Panc1 (cell line): Measurements from ENCODE around the gene UMAD1. TPM values are rescaled to one million over a fixed set of nuclear protein-coding genes. Genes with fewer than 3 reads are reported as not detected.

Experiments
- ATAC-seq: fragments of 200-7000 bp; cut with Tn5 transposase; 2 replicates; pipeline ENCODE4 v1.9.1; 2020; ENCODE audit warnings: mild to moderate bottlenecking, moderate library complexity
- BruUV-seq: library from RNA; stranded (reverse); fragments of 400-500 nt; replicated peaks from 2 replicates; lab custom pipeline; 2021; lab: Mats Ljungman, UMichigan
- CTCF ChIA-PET: fragments of 300-600 bp; sonication (Branson Sonifier 250); formaldehyde crosslinking; loops from one replicate; lab custom pipeline; 2022; ENCODE audit warnings: antibody characterized with exemption; lab: Charles Lee
- POLR2A ChIA-PET: fragments of 300-600 bp; sonication (Branson Sonifier 250); formaldehyde crosslinking; loops from one replicate; lab custom pipeline; 2022; ENCODE audit warnings: antibody characterized with exemption; lab: Charles Lee
- DNase-seq: peaks from one replicate; pipeline ENCODE4 v3.0.0-alpha.2; 2010; ENCODE audit warnings: low read depth, low spot score
- H3K27ac ChIP-seq: 2 replicates; pipeline ENCODE4 v1.5.1; 2011; ENCODE audit warnings: mild to moderate bottlenecking, low read length, inconsistent platforms
- H3K27me3 ChIP-seq: fragments of 200-500 bp; sonication (Bioruptor generic); 2 replicates; pipeline ENCODE4 v1.6.0; 2014; ENCODE audit warnings: low read length, inconsistent platforms; ENCODE audit not compliant: control insufficient read depth, insufficient read depth
- H3K36me3 ChIP-seq: fragments of 200-500 bp; sonication (Bioruptor generic); 2 replicates; pipeline ENCODE4 v1.5.1; 2014; ENCODE audit warnings: inconsistent platforms, mild to moderate bottlenecking, low read length, moderate library complexity; ENCODE audit not compliant: control insufficient read depth, insufficient read depth
- H3K4me1 ChIP-seq: 2 replicates; pipeline ENCODE4 v1.5.1; 2011; ENCODE audit warnings: inconsistent platforms, mild to moderate bottlenecking, low read length, moderate library complexity; ENCODE audit not compliant: control insufficient read depth, insufficient read depth
- H3K4me3 ChIP-seq, 2 experiments: 2 replicates each; pipeline ENCODE4 v1.5.1; 2011 to 2012; ENCODE audit warnings: low read depth in 2 of 2, low read length in 2 of 2, mild to moderate bottlenecking in 2 of 2, inconsistent platforms in 1 of 2, moderate library complexity in 1 of 2
- H3K9me3 ChIP-seq: fragments of 200-500 bp; sonication (Bioruptor generic); 2 replicates; pipeline ENCODE4 v1.5.1; 2014; ENCODE audit warnings: low read depth, mild to moderate bottlenecking, inconsistent platforms, low read length, moderate library complexity; ENCODE audit not compliant: control insufficient read depth, insufficient read depth
- CTCF ChIP-seq: fragments of 450-650 bp; IDR thresholded peaks from 2 replicates; pipeline ENCODE4 v1.5.1; 2017; ENCODE audit warnings: mild to moderate bottlenecking
- POLR2AphosphoS5 ChIP-seq: IDR thresholded peaks from 2 replicates; pipeline ENCODE4 v1.6.1; 2012; ENCODE audit warnings: mild to moderate bottlenecking, low read depth, low read length, moderate library complexity
- REST ChIP-seq, 2 experiments: IDR thresholded peaks; 2 replicates each; pipeline ENCODE4 v1.6.1; 2011 to 2012; ENCODE audit warnings: low read depth in 2 of 2, control low read depth in 1 of 2, low read length in 1 of 2, mild to moderate bottlenecking in 1 of 2, moderate library complexity in 1 of 2; ENCODE audit not compliant: insufficient read depth in 1 of 2
- SIN3A ChIP-seq: IDR thresholded peaks from 2 replicates; pipeline ENCODE4 v1.6.1; 2012; ENCODE audit warnings: low read depth, mild to moderate bottlenecking, low read length, moderate library complexity, borderline replicate concordance; ENCODE audit not compliant: insufficient read depth
- TCF7L2 ChIP-seq: IDR thresholded peaks from 2 replicates; pipeline ENCODE4 v1.6.1; 2011; ENCODE audit warnings: mild to moderate bottlenecking, low read depth, low read length, inconsistent platforms
- in situ Hi-C: cut with HindIII; loops from 2 replicates; pipeline ENCODE4 v1.10.0; 2016; ENCODE audit warnings: low sequenced_read_pairs, low pct_unique_long_range_greater_than_20kb
- intact Hi-C: fragments of 100-400 bp; cut with micrococcal nuclease; formaldehyde crosslinking; loops from one replicate; pipeline ENCODE4 v1.10.0; 2022; ENCODE audit not compliant: unreplicated experiment
- total RNA-seq: library from RNA; stranded (reverse); gene quantifications from one replicate; pipeline ENCODE4 v1.2.1, GENCODE V29; 2021; ENCODE audit not compliant: unreplicated experiment

Gene UMAD1
- total RNA-seq, 1 experiment from 2014 or later = 19.9 TPM

GRCh38 chr7:7808156-7808555 lies 167.6 kb downstream of the UMAD1 start:
- H3K9me3 ChIP-seq = no peaks in the 10 kb centered on the region
- no peak overlapping the region for H3K27ac ChIP-seq
- H3K27me3 ChIP-seq = no peaks in the 10 kb centered on the region
- in situ Hi-C loops (no loop called here), intact Hi-C loops (no loop called here)
- 0 out of 2 replicates have a peak, but pooled peaks have one; percentile 62 for ATAC-seq
- BruUV-seq = no TSS peak
- TF ChIP-seq POLR2AphosphoS5 (no peak), REST (IDR thresholded peaks at IDR 0.05; ENCODE audit: insufficient read depth in 1 of 2, low read depth in 2 of 2, low read length in 1 of 2) (no peak), TCF7L2 (no peak), SIN3A (no peak), CTCF (no peak)
- H3K4me1 ChIP-seq = peaks cover 5% of the 10 kb centered on the region; the same call in 1 of the 2 replicates
- H3K36me3 ChIP-seq = no peaks in the 10 kb centered on the region
- H3K4me3 ChIP-seq = no peak overlapping the region
- POLR2A ChIA-PET = no interaction called here
- DNase-seq = no peak
- CTCF ChIA-PET = no interaction called here

GRCh38 chr7:7808626-7809025 lies 168.1 kb downstream of the UMAD1 start:
- ATAC-seq = no peak
- H3K36me3 ChIP-seq = no peaks in the 10 kb centered on the region
- no TSS peak for BruUV-seq
- TF ChIP-seq CTCF (no peak), REST (IDR thresholded peaks at IDR 0.05; ENCODE audit: insufficient read depth in 1 of 2, low read depth in 2 of 2, low read length in 1 of 2) (no peak), POLR2AphosphoS5 (no peak), TCF7L2 (no peak; the same call in 1 of the 2 replicates), SIN3A (no peak)
- intact Hi-C loops = no loop called here
- peaks cover 5% of the 10 kb centered on the region; the same call in 1 of the 2 replicates for H3K4me1 ChIP-seq
- no peak overlapping the region for H3K4me3 ChIP-seq
- ChIA-PET POLR2A (no interaction called here), CTCF (no interaction called here)
- H3K27me3 ChIP-seq = no peaks in the 10 kb centered on the region
- no peak for DNase-seq
- in situ Hi-C loops = no loop called here
- no peaks in the 10 kb centered on the region for H3K9me3 ChIP-seq
- no peak overlapping the region for H3K27ac ChIP-seq
